Fibroblast of lung (primary cell): Measurements from ENCODE around the gene UQCR11.

Source experiments
- CTCF ChIP-seq, 2 donors: IDR thresholded peaks in 1 of 2; conservative IDR thresholded peaks in 1 of 2; 1 replicate in 1 of 2; 2 replicates in 1 of 2; pipeline ENCODE4 v1.5.1; 2011 to 2012; ENCODE audit warnings: low read length in 2 of 2, control low read depth in 1 of 2, inconsistent platforms in 1 of 2, low read depth in 1 of 2, mild to moderate bottlenecking in 1 of 2
- EZH2 ChIP-seq: IDR thresholded peaks from 2 replicates; pipeline ENCODE4 v1.5.1; 2012; ENCODE audit warnings: low read length, control low read depth, mild to moderate bottlenecking; ENCODE audit errors: missing control alignments

- TF ChIP-seq EZH2 (no peak), CTCF (conservative IDR thresholded peaks at IDR 0.05 in 1 of 2, IDR thresholded peaks at IDR 0.05 in 1 of 2; ENCODE audit: low read depth in 1 of 2, low read length in 2 of 2) (no peak)
Observed at GRCh38 chr19:1553415-1553814, 51.8 kb downstream of the UQCR11 start.
